Naive thymus-derived CD4-positive, alpha-beta T cell (primary cell): Measurements from ENCODE around the gene TEX38. TPM values are rescaled to one million over a fixed set of nuclear protein-coding genes. Genes with fewer than 3 reads are reported as not detected.

Experiments used
- ATAC-seq: fragments of 150-1000 bp; cut with Tn5 transposase; 2 replicates; pipeline ENCODE4 v1.10.0; 2021; ENCODE audit warnings: mild to moderate bottlenecking, moderate library complexity
- CTCF ChIA-PET: fragments of 350-600 bp; sonication (Branson Sonifier 250); formaldehyde crosslinking; loops from one replicate; lab custom pipeline; 2021; ENCODE audit warnings: antibody characterized with exemption; lab: Charles Lee
- POLR2A ChIA-PET: fragments of 350-600 bp; sonication (Branson Sonifier 250); formaldehyde crosslinking; loops from one replicate; lab custom pipeline; 2021; ENCODE audit warnings: antibody characterized with exemption, inconsistent platforms; lab: Charles Lee
- DNase-seq, 9 donors: peaks; one replicate each; pipeline versions ENCODE4 v3.0.0 to v3.0.0-alpha.2; 2020 to 2022; ENCODE audit warnings: mixed read lengths in 1 of 9
- H3K27ac ChIP-seq: one replicate; pipeline ENCODE4 v1.7.0; 2013; ENCODE audit warnings: mild to moderate bottlenecking, low read depth, low read length, moderate library complexity
- H3K27me3 ChIP-seq, 2 donors: one replicate each; pipeline ENCODE4 v1.7.0; 2013; ENCODE audit warnings: low read length in 2 of 2, mild to moderate bottlenecking in 2 of 2, moderate library complexity in 2 of 2; ENCODE audit not compliant: control insufficient read depth in 2 of 2, insufficient read depth in 2 of 2
- H3K36me3 ChIP-seq, 3 experiments: 1 replicate in 2 of 3; 2 replicates in 1 of 3; pipeline ENCODE4 v1.7.0; 2013; ENCODE audit warnings: low read length in 3 of 3, mild to moderate bottlenecking in 3 of 3, moderate library complexity in 1 of 3; ENCODE audit not compliant: insufficient read depth in 3 of 3, control insufficient read depth in 2 of 3
- H3K4me1 ChIP-seq, 2 donors: one replicate each; pipeline ENCODE4 v1.7.0; 2013; ENCODE audit warnings: low read length in 2 of 2, mild to moderate bottlenecking in 2 of 2, moderate library complexity in 1 of 2; ENCODE audit not compliant: control insufficient read depth in 2 of 2, insufficient read depth in 2 of 2
- H3K4me3 ChIP-seq: 2 replicates; pipeline ENCODE4 v1.7.0; 2013; ENCODE audit warnings: mild to moderate bottlenecking, low read length
- H3K9me3 ChIP-seq, 3 experiments: 1 replicate in 2 of 3; 2 replicates in 1 of 3; pipeline ENCODE4 v1.7.0; 2013; ENCODE audit warnings: low read length in 3 of 3; ENCODE audit not compliant: control insufficient read depth in 2 of 3
- H3K27ac Mint-ChIP-seq, 9 donors: one replicate each; pipeline ENCODE4 v1.8.0; 2020 to 2022; ENCODE audit warnings: mixed read lengths in 9 of 9, mild to moderate bottlenecking in 8 of 9, moderate library complexity in 5 of 9, inconsistent platforms in 2 of 9
- H3K27me3 Mint-ChIP-seq, 5 donors: one replicate each; pipeline ENCODE4 v1.8.0; 2021 to 2022; ENCODE audit warnings: mixed read lengths in 5 of 5, mild to moderate bottlenecking in 1 of 5
- H3K36me3 Mint-ChIP-seq, 5 donors: one replicate each; pipeline ENCODE4 v1.8.0; 2020 to 2022; ENCODE audit warnings: mixed read lengths in 5 of 5, mild to moderate bottlenecking in 3 of 5, inconsistent platforms in 1 of 5
- H3K4me1 Mint-ChIP-seq, 7 donors: one replicate each; pipeline ENCODE4 v1.8.0; 2020 to 2022; ENCODE audit warnings: mixed read lengths in 7 of 7, mild to moderate bottlenecking in 3 of 7, inconsistent platforms in 1 of 7
- H3K4me3 Mint-ChIP-seq, 10 donors: one replicate each; pipeline ENCODE4 v1.8.0; 2020 to 2022; ENCODE audit warnings: mild to moderate bottlenecking in 10 of 10, mixed read lengths in 10 of 10, moderate library complexity in 6 of 10, inconsistent platforms in 2 of 10
- H3K9me3 Mint-ChIP-seq, 11 donors: one replicate each; pipeline ENCODE4 v1.8.0; 2020 to 2022; ENCODE audit warnings: mixed read lengths in 11 of 11, mild to moderate bottlenecking in 4 of 11, inconsistent platforms in 1 of 11, moderate library complexity in 1 of 11
- intact Hi-C, 2 donors: fragments of 100-400 bp; cut with micrococcal nuclease; formaldehyde crosslinking; loops; one replicate each; pipeline ENCODE4 v1.15.1; 2023
- polyA plus RNA-seq, 2 donors: library from polyadenylated mRNA; unstranded; fragments of 300-500 nt; fragmentation: Illumina TruSeq; gene quantifications; one replicate each; pipeline ENCODE4 v1.2.3, GENCODE V29; 2021
- total RNA-seq, 6 experiments: library from RNA in 5 of 6; stranded (reverse) in 5 of 6; gene quantifications; 1 replicate in 5 of 6; 2 replicates in 1 of 6; pipeline ENCODE4 v1.2.3 and lab custom pipeline; 2021 to 2026

Gene TEX38
- total and polyA plus RNA-seq, 7 experiments from 2014 or later = 0.32 to 0.49 TPM; not detected in 5

DNA sequence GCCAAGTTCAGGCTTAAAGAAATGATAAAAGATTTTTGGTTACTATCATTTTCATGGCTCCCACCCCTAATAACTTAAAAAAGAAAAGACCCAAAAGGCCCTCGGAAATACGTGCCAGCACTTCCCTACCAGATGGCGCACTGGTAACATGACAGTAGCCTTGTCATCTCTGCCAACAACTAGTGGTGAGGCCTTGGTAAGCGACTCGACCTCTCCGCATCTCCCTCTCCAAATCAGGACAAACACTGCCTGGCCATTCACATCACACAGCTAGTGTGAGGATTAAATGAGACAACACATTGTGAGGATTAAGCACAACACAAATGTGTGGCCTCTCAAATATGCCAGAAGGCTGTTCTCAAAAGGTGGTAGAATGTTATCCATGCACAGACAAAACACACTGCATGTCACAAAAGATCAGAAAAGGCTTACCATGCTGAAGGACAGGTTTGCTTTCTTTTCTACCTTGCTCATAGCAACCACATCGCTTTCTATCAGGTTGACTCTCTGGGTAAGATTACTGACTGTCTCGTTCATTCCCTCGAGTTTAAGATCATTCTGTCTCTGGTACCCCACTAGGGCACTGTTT is 16.4 kb downstream of the TEX38 start:
- peaks cover 10 to 32% (median 22%) of the 10 kb centered on the region in 7 donors for H3K4me1 Mint-ChIP-seq
- Histone ChIP-seq H3K27ac (peak overlapping the region; percentile 46), H3K4me3 (no peak overlapping the region), H3K4me1 (no peaks in the 10 kb centered on the region), H3K36me3 (peaks cover 30 to 98% (median 48%) of the 10 kb centered on the region in 3 experiments), H3K27me3 (no peaks in the 10 kb centered on the region), H3K9me3 (no peaks in the 10 kb centered on the region)
- H3K27me3 Mint-ChIP-seq = no peaks in the 10 kb centered on the region
- ChIA-PET POLR2A (no interaction called here), CTCF (interaction anchor here (0.8 kb wide), 1 partner anchor 37 kb away, joined by 3 read pairs; no protein-coding TSS in a partner anchor)
- DNase-seq (no peak), ATAC-seq (no peak)
- peak overlapping the region in 8 of 9 donors; percentile 33 to 88 (median 66) for H3K27ac Mint-ChIP-seq
- H3K4me3 Mint-ChIP-seq = peak overlapping the region in 1 of 10 donors; percentile 5
- intact Hi-C loops = no loop called here
- H3K9me3 Mint-ChIP-seq = no peaks in the 10 kb centered on the region
- peaks cover 32 to 54% (median 39%) of the 10 kb centered on the region in 5 donors for H3K36me3 Mint-ChIP-seq

DNA sequence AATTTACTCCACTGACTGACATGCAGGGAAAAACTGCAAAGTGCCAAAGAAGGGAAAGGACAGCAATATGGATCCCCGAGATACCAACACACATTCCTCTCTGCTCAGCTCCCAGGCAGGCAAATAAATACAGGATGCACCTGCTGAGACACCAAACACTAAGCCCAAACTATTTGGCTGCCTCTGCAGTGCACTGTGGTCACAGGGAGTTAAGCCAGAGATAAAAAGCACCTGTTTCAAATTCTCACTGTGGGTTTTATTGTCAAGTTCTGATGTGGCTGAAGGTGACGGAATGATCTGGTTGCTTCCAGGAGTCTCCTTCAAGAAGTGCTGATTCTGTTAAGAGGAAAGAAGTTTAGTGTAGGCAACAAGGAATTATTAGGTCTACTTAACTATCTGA is 17.7 kb downstream of the TEX38 start:
- DNase-seq (no peak), ATAC-seq (no peak)
- H3K27ac ChIP-seq = no peak overlapping the region
- ChIA-PET POLR2A (no interaction called here), CTCF (no interaction called here)
- H3K27me3 ChIP-seq = no peaks in the 10 kb centered on the region
- Mint-ChIP-seq H3K4me1 (peaks cover 10 to 32% (median 22%) of the 10 kb centered on the region in 7 donors), H3K36me3 (peaks cover 30 to 44% (median 39%) of the 10 kb centered on the region in 5 donors), H3K27ac (peak overlapping the region in 5 of 9 donors; percentile 18 to 68 (median 43)), H3K9me3 (no peaks in the 10 kb centered on the region), H3K27me3 (no peaks in the 10 kb centered on the region), H3K4me3 (no peak overlapping the region)
- no peak overlapping the region for H3K4me3 ChIP-seq
- H3K4me1 ChIP-seq = no peaks in the 10 kb centered on the region
- H3K36me3 ChIP-seq = peaks cover 23 to 88% (median 45%) of the 10 kb centered on the region in 3 experiments
- intact Hi-C loops = no loop called here
- H3K9me3 ChIP-seq = no peaks in the 10 kb centered on the region

DNA sequence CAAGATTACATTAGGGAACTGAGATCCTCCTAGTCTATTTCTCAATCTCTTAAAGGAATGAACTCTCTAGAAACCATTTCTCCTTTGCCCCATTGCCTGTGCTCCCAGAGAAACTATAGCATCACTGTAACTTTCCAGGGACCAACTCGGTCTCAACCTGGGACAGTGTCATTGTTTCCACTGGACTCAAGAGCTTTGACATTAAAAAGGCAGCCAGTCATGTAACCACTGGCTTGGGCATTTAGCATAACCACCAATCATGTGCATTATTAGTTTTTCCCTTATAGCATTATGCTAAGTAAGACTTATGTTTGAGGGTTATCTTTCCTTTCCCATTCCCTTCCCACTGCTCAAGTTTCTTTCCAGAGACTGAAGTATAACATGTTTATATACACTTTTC is 18.2 kb downstream of the TEX38 start:
- Histone ChIP-seq H3K27ac (no peak overlapping the region), H3K4me3 (no peak overlapping the region), H3K4me1 (no peaks in the 10 kb centered on the region), H3K36me3 (peaks cover 23 to 83% (median 39%) of the 10 kb centered on the region in 3 experiments), H3K27me3 (no peaks in the 10 kb centered on the region), H3K9me3 (no peaks in the 10 kb centered on the region)
- H3K27me3 Mint-ChIP-seq = no peaks in the 10 kb centered on the region
- no peak overlapping the region for H3K4me3 Mint-ChIP-seq
- peak overlapping the region in 4 of 9 donors; percentile 32 to 72 (median 48) for H3K27ac Mint-ChIP-seq
- ATAC-seq (no peak), DNase-seq (no peak)
- CTCF ChIA-PET = no interaction called here
- intact Hi-C loops = no loop called here
- peaks cover 10 to 32% (median 22%) of the 10 kb centered on the region in 7 donors for H3K4me1 Mint-ChIP-seq
- peaks cover 29 to 44% (median 40%) of the 10 kb centered on the region in 5 donors for H3K36me3 Mint-ChIP-seq
- H3K9me3 Mint-ChIP-seq = no peaks in the 10 kb centered on the region
- POLR2A ChIA-PET = no interaction called here

DNA sequence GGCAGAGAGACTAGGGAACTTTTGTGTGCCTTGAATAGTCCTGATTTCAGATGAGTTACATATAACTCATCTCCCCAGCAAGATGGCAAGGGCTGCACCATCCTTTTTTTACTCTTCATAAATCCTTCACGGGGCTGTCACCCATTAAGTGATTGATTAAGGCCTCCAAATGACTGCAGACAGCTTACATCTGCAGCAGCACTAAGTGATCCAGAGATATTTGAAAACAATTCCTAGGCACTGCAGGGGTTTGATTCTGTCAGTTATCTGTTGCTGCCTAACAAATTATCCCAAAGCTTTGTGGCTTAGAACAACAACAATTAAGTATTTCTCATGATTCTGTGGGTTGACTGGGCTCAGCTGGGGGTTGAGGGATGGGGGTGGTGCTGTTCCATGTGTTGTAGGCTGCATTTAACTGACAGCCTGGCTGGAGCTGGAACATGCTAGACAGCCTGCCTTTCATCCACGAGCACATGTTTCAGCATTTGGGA is 19.3 kb downstream of the TEX38 start:
- H3K27me3 Mint-ChIP-seq = no peaks in the 10 kb centered on the region
- H3K27ac Mint-ChIP-seq = peak overlapping the region in 3 of 9 donors; percentile 14 to 48 (median 30)
- DNase-seq (no peak), ATAC-seq (no peak)
- peaks cover 37 to 53% (median 49%) of the 10 kb centered on the region in 5 donors for H3K36me3 Mint-ChIP-seq
- Histone ChIP-seq H3K27ac (no peak overlapping the region), H3K4me1 (no peaks in the 10 kb centered on the region), H3K27me3 (no peaks in the 10 kb centered on the region), H3K36me3 (peaks cover 30 to 84% (median 40%) of the 10 kb centered on the region in 3 experiments), H3K4me3 (no peak overlapping the region), H3K9me3 (no peaks in the 10 kb centered on the region)
- ChIA-PET CTCF (no interaction called here), POLR2A (interaction anchor here (0.7 kb wide), 1 partner anchor 11 kb away, joined by 3 read pairs; no protein-coding TSS in a partner anchor)
- peaks cover 10 to 35% (median 21%) of the 10 kb centered on the region in 7 donors for H3K4me1 Mint-ChIP-seq
- no peak overlapping the region for H3K4me3 Mint-ChIP-seq
- intact Hi-C loops = no loop called here
- peaks cover 0 to 3% (median 0%) of the 10 kb centered on the region in 11 donors for H3K9me3 Mint-ChIP-seq

DNA sequence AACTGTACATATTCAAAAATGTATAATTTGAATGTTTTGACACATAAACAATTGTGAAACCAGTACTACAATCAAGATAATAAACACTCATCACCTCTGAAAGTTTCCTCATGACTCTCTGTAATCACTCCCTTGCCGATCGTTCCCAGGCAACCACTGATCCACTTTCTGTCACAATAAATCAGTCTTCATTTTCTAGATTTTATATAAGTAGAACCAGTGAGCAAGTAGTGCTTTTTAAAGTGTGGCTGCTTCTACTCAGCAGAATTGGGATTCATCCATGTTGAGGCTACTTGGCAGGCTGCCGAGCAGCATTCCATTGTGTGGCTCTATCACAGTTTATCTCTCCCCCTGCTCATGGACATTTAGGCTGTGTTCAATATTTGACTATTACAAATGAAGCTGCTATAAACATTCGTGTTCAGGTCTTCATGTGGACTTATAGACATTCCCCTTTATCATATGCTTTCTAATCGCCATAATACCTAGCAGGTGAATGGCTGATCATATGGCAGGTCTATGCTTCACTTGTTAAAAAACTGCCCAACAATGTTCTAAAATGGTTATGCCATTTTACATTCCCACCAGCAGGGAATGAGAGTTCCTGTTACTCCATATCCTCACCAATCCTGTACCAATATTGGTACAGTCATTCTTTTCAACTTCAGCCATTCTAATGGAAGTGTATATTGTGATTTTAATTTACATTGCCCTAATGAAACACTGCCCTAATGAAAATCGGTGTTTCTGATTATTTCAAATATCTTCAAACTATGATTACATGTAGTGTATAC is 20.5 kb downstream of the TEX38 start:
- H3K36me3 Mint-ChIP-seq = peaks cover 29 to 54% (median 53%) of the 10 kb centered on the region in 5 donors
- Histone ChIP-seq H3K36me3 (peaks cover 35 to 84% (median 41%) of the 10 kb centered on the region in 3 experiments), H3K4me1 (no peaks in the 10 kb centered on the region), H3K9me3 (no peaks in the 10 kb centered on the region), H3K27ac (no peak overlapping the region), H3K27me3 (no peaks in the 10 kb centered on the region), H3K4me3 (no peak overlapping the region)
- H3K27me3 Mint-ChIP-seq = no peaks in the 10 kb centered on the region
- H3K27ac Mint-ChIP-seq = peak overlapping the region in 3 of 9 donors; percentile 21 to 40 (median 38)
- ChIA-PET POLR2A (no interaction called here), CTCF (interaction anchor here (1.2 kb wide), 1 partner anchor 8 kb away, joined by 3 read pairs; no protein-coding TSS in a partner anchor)
- peaks cover 7 to 27% (median 20%) of the 10 kb centered on the region in 7 donors for H3K4me1 Mint-ChIP-seq
- H3K9me3 Mint-ChIP-seq = peaks cover 0 to 3% (median 0%) of the 10 kb centered on the region in 11 donors
- intact Hi-C loops = no loop called here
- no peak for DNase-seq
- no peak overlapping the region for H3K4me3 Mint-ChIP-seq
- no peak for ATAC-seq

DNA sequence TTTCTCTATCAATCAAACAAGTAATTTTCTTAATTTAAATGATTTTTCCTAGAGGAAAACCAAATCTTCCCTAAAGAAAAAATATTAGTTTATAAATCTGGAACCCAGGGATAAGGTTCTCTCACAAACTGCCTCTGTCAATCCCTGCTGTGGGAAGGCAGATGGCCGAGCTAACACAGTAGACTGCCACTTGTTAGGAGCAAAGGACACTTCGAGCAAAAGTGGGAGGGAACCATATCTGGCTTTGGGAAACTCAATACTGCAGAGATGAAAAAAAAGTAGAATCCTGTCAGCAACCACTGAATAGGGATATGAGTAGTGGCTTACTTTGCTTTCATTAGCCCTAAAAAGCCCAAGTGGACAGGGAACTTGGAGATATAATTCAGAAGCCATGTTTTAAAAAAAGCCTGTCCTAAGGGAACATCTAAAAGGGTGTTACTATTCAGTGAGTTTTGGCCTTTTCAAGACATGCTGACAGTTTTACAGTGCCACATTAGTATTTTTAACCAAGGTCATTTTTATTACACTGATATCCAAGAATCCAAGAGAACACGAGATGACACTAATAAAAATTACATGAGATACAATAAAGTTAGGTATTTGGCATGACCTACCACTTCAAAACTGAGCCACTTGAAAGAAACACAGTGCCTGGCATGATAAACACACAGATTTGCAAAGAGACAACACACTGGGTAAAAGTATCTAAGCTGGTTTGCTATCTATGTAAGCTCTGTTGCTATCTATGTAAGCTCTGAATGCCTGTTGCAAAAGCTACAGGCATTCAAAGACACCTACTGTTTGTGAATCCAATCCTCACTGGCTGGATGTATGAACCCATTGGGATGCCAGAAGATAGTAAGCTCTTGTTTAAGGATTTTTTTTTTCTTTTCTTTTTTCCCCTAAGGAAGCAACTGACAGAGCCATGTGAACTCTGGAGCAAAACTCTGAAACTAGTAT is 21.4 kb downstream of the TEX38 start:
- CTCF ChIA-PET = interaction anchor here (1.2 kb wide), 1 partner anchor 7 kb away, joined by 3 read pairs; no protein-coding TSS in a partner anchor
- POLR2A ChIA-PET = no interaction called here
- intact Hi-C loops = no loop called here

More for the DNA sequence above, 21.4 kb downstream of the TEX38 start:
- Mint-ChIP-seq H3K27me3 (no peaks in the 10 kb centered on the region), H3K4me1 (peaks cover 2 to 22% (median 16%) of the 10 kb centered on the region in 7 donors), H3K4me3 (no peak overlapping the region), H3K36me3 (peaks cover 29 to 58% (median 49%) of the 10 kb centered on the region in 5 donors), H3K9me3 (peaks cover 0 to 3% (median 0%) of the 10 kb centered on the region in 11 donors), H3K27ac (peak overlapping the region in 3 of 9 donors; percentile 17 to 71 (median 25))
- ATAC-seq (no peak), DNase-seq (no peak)
- Histone ChIP-seq H3K4me3 (no peak overlapping the region), H3K27me3 (no peaks in the 10 kb centered on the region), H3K27ac (no peak overlapping the region), H3K4me1 (no peaks in the 10 kb centered on the region), H3K9me3 (no peaks in the 10 kb centered on the region), H3K36me3 (peaks cover 35 to 83% (median 36%) of the 10 kb centered on the region in 3 experiments)
